Measurements from ENCODE around the gene ADARB2.

The ADARB2 gene

GRCh38 chr10:1293636-1294435 lies 443.5 kb downstream of the ADARB2 start:
- DNase-seq = no peak

- no peak for DNase-seq
Observed at GRCh38 chr10:1293157-1293556, 444.2 kb downstream of the ADARB2 start.

- no peak for DNase-seq
Observed at GRCh38 chr10:1292611-1293031, 444.7 kb downstream of the ADARB2 start.

- DNase-seq = no peak
Observed at GRCh38 chr10:1291178-1292090, 445.9 kb downstream of the ADARB2 start.

- no peak for DNase-seq
Observed at GRCh38 chr10:1290071-1290471, 447.3 kb downstream of the ADARB2 start.

GRCh38 chr10:1289591-1289990 lies 447.7 kb downstream of the ADARB2 start:
- DNase-seq = no peak

- DNase-seq = no peak
Observed at GRCh38 chr10:1287971-1288401, 449.3 kb downstream of the ADARB2 start.

- no peak for DNase-seq
Observed at GRCh38 chr10:1287487-1287886, 449.8 kb downstream of the ADARB2 start.

GRCh38 chr10:1284076-1284475 lies 453.2 kb downstream of the ADARB2 start:
- no peak for DNase-seq

- DNase-seq = no peak
Observed at GRCh38 chr10:1281405-1281782, 455.9 kb downstream of the ADARB2 start.

GRCh38 chr10:1280466-1281404 lies 456.6 kb downstream of the ADARB2 start:
- DNase-seq = no peak

- DNase-seq = no peak
Observed at GRCh38 chr10:1278306-1278705, 459.0 kb downstream of the ADARB2 start.

GRCh38 chr10:1274701-1275544 lies 462.4 kb downstream of the ADARB2 start:
- DNase-seq = no peak

- no peak for DNase-seq
Observed at GRCh38 chr10:1274111-1274661, 463.1 kb downstream of the ADARB2 start.

- DNase-seq = no peak
Observed at GRCh38 chr10:1273372-1274105, 463.8 kb downstream of the ADARB2 start.

- no peak for DNase-seq
Observed at GRCh38 chr10:1272777-1273161, 464.6 kb downstream of the ADARB2 start.

GRCh38 chr10:1272079-1272776 lies 465.1 kb downstream of the ADARB2 start:
- DNase-seq = no peak

GRCh38 chr10:1270906-1271305 lies 466.4 kb downstream of the ADARB2 start:
- no peak for DNase-seq

- DNase-seq = no peak
Observed at GRCh38 chr10:1270490-1270889, 466.8 kb downstream of the ADARB2 start.

GRCh38 chr10:1268831-1269230 lies 468.5 kb downstream of the ADARB2 start:
- no peak for DNase-seq

Measured in EL (cell line).